ENCODE results near the gene GLYR1. TPM values are rescaled to one million over a fixed set of nuclear protein-coding genes. Genes with fewer than 3 reads are reported as not detected.

Gene GLYR1
- total RNA-seq, 1 donor from 2014 or later, result 53.0 TPM

- DNase-seq (ENCODE audit: low spot score), result no peak
- peaks cover 15% of the 10 kb centered on the region for H3K4me1 Mint-ChIP-seq
- Histone ChIP-seq H3K36me3 (no peaks in the 10 kb centered on the region), H3K27ac (no peak overlapping the region), H3K4me3 (no peak overlapping the region), H3K27me3 (no peaks in the 10 kb centered on the region), H3F3A (ENCODE audit: low read depth) (peaks cover 45% of the 10 kb centered on the region), H3K9ac (no peak overlapping the region), H2AFZ (replicated peaks) (no peak overlapping the region), H3K79me2 (ENCODE audit: low read depth) (peaks cover 5% of the 10 kb centered on the region), H3K4me1 (peaks cover 15% of the 10 kb centered on the region), H3K4me2 (peak overlapping the region; percentile 83), H4K20me1 (ENCODE audit: low read depth) (no peaks in the 10 kb centered on the region), H3K9me3 (ENCODE audit: low read depth) (no peaks in the 10 kb centered on the region)
- no peak overlapping the region for H3K27ac Mint-ChIP-seq
- peaks cover 7% of the 10 kb centered on the region for H3K36me3 Mint-ChIP-seq
- peak overlapping the region; percentile 76 for H3K4me3 Mint-ChIP-seq
- H3K27me3 Mint-ChIP-seq (ENCODE audit: insufficient read depth, low read depth), result peaks cover 7% of the 10 kb centered on the region
- TF ChIP-seq EZH2phosphoT487 (IDR thresholded peaks at IDR 0.05) (no peak), EZH2 (IDR thresholded peaks at IDR 0.05) (no peak), CTCF (IDR thresholded peaks at IDR 0.05) (no peak)
- H3K9me3 Mint-ChIP-seq, result no peaks in the 10 kb centered on the region
Measured at GRCh38 chr16:4800290-4801041, 46.6 kb downstream of the GLYR1 start.

- Histone ChIP-seq H3F3A (ENCODE audit: low read depth) (peaks cover 37% of the 10 kb centered on the region), H2AFZ (replicated peaks) (no peak overlapping the region), H3K27me3 (no peaks in the 10 kb centered on the region), H3K4me3 (no peak overlapping the region), H3K4me1 (peaks cover 15% of the 10 kb centered on the region), H3K79me2 (ENCODE audit: low read depth) (peaks cover 5% of the 10 kb centered on the region), H3K27ac (no peak overlapping the region), H3K9me3 (ENCODE audit: low read depth) (no peaks in the 10 kb centered on the region), H3K9ac (no peak overlapping the region), H4K20me1 (ENCODE audit: low read depth) (no peaks in the 10 kb centered on the region), H3K4me2 (no peak overlapping the region), H3K36me3 (no peaks in the 10 kb centered on the region)
- H3K4me1 Mint-ChIP-seq, result peaks cover 15% of the 10 kb centered on the region
- no peak for DNase-seq (ENCODE audit: low spot score)
- H3K9me3 Mint-ChIP-seq, result no peaks in the 10 kb centered on the region
- peaks cover 7% of the 10 kb centered on the region for H3K27me3 Mint-ChIP-seq (ENCODE audit: insufficient read depth, low read depth)
- no peak overlapping the region for H3K27ac Mint-ChIP-seq
- H3K36me3 Mint-ChIP-seq, result peaks cover 3% of the 10 kb centered on the region
- TF ChIP-seq EZH2phosphoT487 (IDR thresholded peaks at IDR 0.05) (no peak), CTCF (IDR thresholded peaks at IDR 0.05) (no peak), EZH2 (IDR thresholded peaks at IDR 0.05) (no peak)
- H3K4me3 Mint-ChIP-seq, result no peak overlapping the region
Measured at GRCh38 chr16:4799171-4799855, 47.8 kb downstream of the GLYR1 start.

GRCh38 chr16:4798456-4798855 lies 48.6 kb downstream of the GLYR1 start:
- peaks cover 5% of the 10 kb centered on the region for H3K79me2 ChIP-seq (ENCODE audit: low read depth)
- DNase-seq (ENCODE audit: low spot score), result no peak
- Mint-ChIP-seq H3K4me3 (no peak overlapping the region), H3K9me3 (no peaks in the 10 kb centered on the region), H3K27me3 (ENCODE audit: insufficient read depth, low read depth) (peaks cover 7% of the 10 kb centered on the region), H3K27ac (no peak overlapping the region), H3K36me3 (peaks cover 3% of the 10 kb centered on the region), H3K4me1 (peaks cover 9% of the 10 kb centered on the region)
- no peaks in the 10 kb centered on the region for H3K36me3 ChIP-seq
- no peak overlapping the region for H2AFZ ChIP-seq (replicated peaks)
- no peak overlapping the region for H3K4me2 ChIP-seq
- no peaks in the 10 kb centered on the region for H3K27me3 ChIP-seq
- H3K9me3 ChIP-seq (ENCODE audit: low read depth), result no peaks in the 10 kb centered on the region
- H4K20me1 ChIP-seq (ENCODE audit: low read depth), result no peaks in the 10 kb centered on the region
- no peak overlapping the region for H3K27ac ChIP-seq
- no peak overlapping the region for H3K9ac ChIP-seq
- peaks cover 29% of the 10 kb centered on the region for H3F3A ChIP-seq (ENCODE audit: low read depth)
- peaks cover 11% of the 10 kb centered on the region for H3K4me1 ChIP-seq
- TF ChIP-seq EZH2 (IDR thresholded peaks at IDR 0.05), result no peak
- TF ChIP-seq EZH2phosphoT487 (IDR thresholded peaks at IDR 0.05), result no peak
- no peak for TF ChIP-seq CTCF (IDR thresholded peaks at IDR 0.05)
- no peak overlapping the region for H3K4me3 ChIP-seq
